ENCODE measurements around the gene RAB5A.

Gene RAB5A

DNA sequence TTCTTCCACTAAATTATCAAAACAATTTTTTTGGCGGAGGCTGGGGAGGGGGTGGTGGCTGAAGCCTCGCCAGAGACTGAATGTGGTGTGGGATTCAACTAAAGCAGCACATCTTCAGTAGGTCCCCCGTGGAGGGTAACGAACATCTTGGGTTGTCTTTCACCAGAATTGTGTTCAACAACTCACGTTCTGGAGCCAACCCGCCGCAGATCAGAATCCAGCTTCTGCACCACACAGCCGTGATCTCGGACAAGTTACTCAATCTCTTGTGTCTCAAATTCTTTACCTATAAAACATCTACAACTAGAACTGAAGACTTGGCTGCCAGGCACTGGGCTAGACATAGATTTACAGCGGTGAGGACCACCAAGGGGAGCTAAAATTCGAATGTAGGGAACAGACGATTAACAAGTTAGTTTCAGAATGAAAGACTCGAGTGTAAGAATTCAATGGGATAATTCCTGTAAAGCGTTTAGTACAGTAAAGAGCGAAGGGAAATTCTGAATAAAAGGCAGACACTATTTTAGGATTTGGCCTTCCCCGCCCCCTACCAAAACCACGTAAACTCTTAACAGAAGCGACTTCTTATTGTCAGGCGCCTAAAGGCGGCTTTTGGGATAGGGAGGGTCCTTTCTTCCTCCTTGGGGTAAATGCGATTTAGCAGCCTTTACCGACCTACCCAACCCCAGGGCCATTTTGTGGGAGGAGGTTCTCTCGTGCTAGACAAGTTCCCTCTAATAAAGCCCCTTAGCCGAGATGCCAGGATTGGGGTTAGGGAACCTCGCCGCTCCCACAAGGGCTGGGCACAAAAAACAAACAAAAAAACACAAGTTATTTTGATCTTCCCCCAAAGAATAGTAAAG, 697 bp upstream of the RAB5A start:
- TF ChIP-seq, protein P1, sequence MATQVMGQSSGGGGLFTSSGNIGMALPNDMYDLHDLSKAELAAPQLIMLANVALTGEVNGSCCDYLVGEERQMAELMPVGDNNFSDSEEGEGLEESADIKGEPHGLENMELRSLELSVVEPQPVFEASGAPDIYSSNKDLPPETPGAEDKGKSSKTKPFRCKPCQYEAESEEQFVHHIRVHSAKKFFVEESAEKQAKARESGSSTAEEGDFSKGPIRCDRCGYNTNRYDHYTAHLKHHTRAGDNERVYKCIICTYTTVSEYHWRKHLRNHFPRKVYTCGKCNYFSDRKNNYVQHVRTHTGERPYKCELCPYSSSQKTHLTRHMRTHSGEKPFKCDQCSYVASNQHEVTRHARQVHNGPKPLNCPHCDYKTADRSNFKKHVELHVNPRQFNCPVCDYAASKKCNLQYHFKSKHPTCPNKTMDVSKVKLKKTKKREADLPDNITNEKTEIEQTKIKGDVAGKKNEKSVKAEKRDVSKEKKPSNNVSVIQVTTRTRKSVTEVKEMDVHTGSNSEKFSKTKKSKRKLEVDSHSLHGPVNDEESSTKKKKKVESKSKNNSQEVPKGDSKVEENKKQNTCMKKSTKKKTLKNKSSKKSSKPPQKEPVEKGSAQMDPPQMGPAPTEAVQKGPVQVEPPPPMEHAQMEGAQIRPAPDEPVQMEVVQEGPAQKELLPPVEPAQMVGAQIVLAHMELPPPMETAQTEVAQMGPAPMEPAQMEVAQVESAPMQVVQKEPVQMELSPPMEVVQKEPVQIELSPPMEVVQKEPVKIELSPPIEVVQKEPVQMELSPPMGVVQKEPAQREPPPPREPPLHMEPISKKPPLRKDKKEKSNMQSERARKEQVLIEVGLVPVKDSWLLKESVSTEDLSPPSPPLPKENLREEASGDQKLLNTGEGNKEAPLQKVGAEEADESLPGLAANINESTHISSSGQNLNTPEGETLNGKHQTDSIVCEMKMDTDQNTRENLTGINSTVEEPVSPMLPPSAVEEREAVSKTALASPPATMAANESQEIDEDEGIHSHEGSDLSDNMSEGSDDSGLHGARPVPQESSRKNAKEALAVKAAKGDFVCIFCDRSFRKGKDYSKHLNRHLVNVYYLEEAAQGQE (IDR thresholded peaks at IDR 0.05; ENCODE audit: insufficient read depth in 1 of 2, low read depth in 2 of 2, low read length in 2 of 2), result no peak
- no peak for TF ChIP-seq POLR2AphosphoS5 (IDR thresholded peaks at IDR 0.05; ENCODE audit: low read depth, low read length)
- no peak for TF ChIP-seq TAF1 (IDR thresholded peaks at IDR 0.05; ENCODE audit: borderline replicate concordance, insufficient read depth, low read length)
- TF ChIP-seq FOXP2 (optimal IDR thresholded peaks at IDR 0.05; ENCODE audit: borderline replicate concordance, extremely low read depth, extremely low read length, insufficient read depth), result no peak
- no peak for TF ChIP-seq SIN3A (IDR thresholded peaks at IDR 0.05; ENCODE audit: borderline replicate concordance, insufficient read depth, low read length)

GRCh38 chr3:19947549-19948225, 790 bp downstream of the RAB5A start:
- TF ChIP-seq, protein P1 (IDR thresholded peaks at IDR 0.05; ENCODE audit: insufficient read depth in 1 of 2, low read depth in 2 of 2, low read length in 2 of 2), result no peak
- no peak for TF ChIP-seq SIN3A (IDR thresholded peaks at IDR 0.05; ENCODE audit: borderline replicate concordance, insufficient read depth, low read length)
- TF ChIP-seq FOXP2 (optimal IDR thresholded peaks at IDR 0.05; ENCODE audit: borderline replicate concordance, extremely low read depth, extremely low read length, insufficient read depth), result no peak
- no peak; the same call in 1 of the 2 replicates for TF ChIP-seq POLR2AphosphoS5 (IDR thresholded peaks at IDR 0.05; ENCODE audit: low read depth, low read length)
- TF ChIP-seq TAF1 (IDR thresholded peaks at IDR 0.05; ENCODE audit: borderline replicate concordance, insufficient read depth, low read length), result no peak

- TF ChIP-seq TAF1 (IDR thresholded peaks at IDR 0.05; ENCODE audit: borderline replicate concordance, insufficient read depth, low read length), result no peak
- TF ChIP-seq POLR2AphosphoS5 (IDR thresholded peaks at IDR 0.05; ENCODE audit: low read depth, low read length), result no peak
These were observed 1.3 kb downstream of the RAB5A start for GRCh38 chr3:19948226-19948591.

DNA sequence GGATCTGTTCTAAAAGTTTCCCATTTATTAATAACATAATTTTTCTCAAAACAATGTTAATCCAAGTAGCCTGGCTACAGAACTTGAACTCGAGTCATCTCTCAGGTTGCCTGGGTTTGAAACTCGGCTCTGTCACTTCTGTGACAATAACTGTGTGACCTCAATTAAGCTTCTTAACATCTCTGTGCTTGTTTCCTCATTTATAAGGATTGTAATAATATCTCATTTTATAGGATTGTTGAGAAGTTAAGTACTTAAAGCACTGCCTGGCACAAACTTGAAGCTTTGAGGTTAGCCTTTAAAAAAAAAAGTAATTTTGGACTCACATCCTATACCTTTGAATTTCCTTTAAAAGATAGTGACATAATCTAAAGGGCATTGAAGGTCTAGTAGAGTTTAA, 3.4 kb downstream of the RAB5A start:
- TF ChIP-seq FOXP2 (optimal IDR thresholded peaks at IDR 0.05; ENCODE audit: borderline replicate concordance, extremely low read depth, extremely low read length, insufficient read depth) (no peak), TAF1 (IDR thresholded peaks at IDR 0.05; ENCODE audit: borderline replicate concordance, insufficient read depth, low read length) (no peak), POLR2AphosphoS5 (IDR thresholded peaks at IDR 0.05; ENCODE audit: low read depth, low read length) (no peak), SIN3A (IDR thresholded peaks at IDR 0.05; ENCODE audit: borderline replicate concordance, insufficient read depth, low read length) (no peak)
- TF ChIP-seq, protein P1 (IDR thresholded peaks at IDR 0.05; ENCODE audit: insufficient read depth in 1 of 2, low read depth in 2 of 2, low read length in 2 of 2), result no peak

DNA sequence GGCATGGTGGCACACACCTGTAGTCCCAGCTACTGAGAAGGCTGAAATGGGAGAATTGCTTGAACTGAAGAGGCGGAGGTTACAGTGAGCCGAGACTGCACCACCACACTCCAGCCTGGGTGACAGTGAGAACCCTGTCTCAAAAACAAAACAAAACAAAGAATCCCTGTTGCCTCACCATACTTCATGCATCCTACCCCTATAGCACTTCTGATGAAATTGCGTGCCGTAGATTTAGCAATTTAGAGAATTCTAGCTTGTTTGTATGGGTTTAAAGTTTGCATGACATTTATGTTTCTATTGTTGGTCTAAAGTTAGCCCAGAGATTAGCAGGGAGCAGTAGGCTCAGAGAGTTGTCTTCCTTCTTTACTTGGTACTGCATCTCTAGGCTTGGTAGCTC, 7.8 kb downstream of the RAB5A start:
- TF ChIP-seq SIN3A (IDR thresholded peaks at IDR 0.05; ENCODE audit: borderline replicate concordance, insufficient read depth, low read length) (no peak), TAF1 (IDR thresholded peaks at IDR 0.05; ENCODE audit: borderline replicate concordance, insufficient read depth, low read length) (no peak), POLR2AphosphoS5 (IDR thresholded peaks at IDR 0.05; ENCODE audit: low read depth, low read length) (no peak), FOXP2 (optimal IDR thresholded peaks at IDR 0.05; ENCODE audit: borderline replicate concordance, extremely low read depth, extremely low read length, insufficient read depth) (no peak)
- TF ChIP-seq, protein P1 (IDR thresholded peaks at IDR 0.05; ENCODE audit: insufficient read depth in 1 of 2, low read depth in 2 of 2, low read length in 2 of 2), result no peak

All from PFSK-1 (cell line).